Midbrain (tissue), 1 donor: ENCODE measurements around the gene NFIX.

Experiments used
- DNase-seq: peaks from one replicate; lab custom pipeline; 2025; lab: John Stamatoyannopoulos, UW

NFIX gene

GRCh38 chr19:13093407-13094105, 98.3 kb downstream of the NFIX start:
- DNase-seq: peak; percentile 84

- no peak for DNase-seq
These were observed 98.8 kb downstream of the NFIX start for GRCh38 chr19:13094106-13094504.

GRCh38 chr19:13094771-13095392, 99.6 kb downstream of the NFIX start:
- DNase-seq: no peak

- no peak for DNase-seq
These were observed 100.1 kb downstream of the NFIX start for GRCh38 chr19:13095393-13095784.

- no peak for DNase-seq
These were observed 101.0 kb downstream of the NFIX start for GRCh38 chr19:13095934-13096927.

- no peak for DNase-seq
These were observed 101.8 kb downstream of the NFIX start for GRCh38 chr19:13097033-13097462.

GRCh38 chr19:13097463-13098258, 102.4 kb downstream of the NFIX start:
- DNase-seq: no peak

GRCh38 chr19:13098277-13099072, 103.2 kb downstream of the NFIX start:
- no peak for DNase-seq

- no peak for DNase-seq
These were observed 104.1 kb downstream of the NFIX start for GRCh38 chr19:13099073-13099999.

GRCh38 chr19:13100031-13100588, 104.8 kb downstream of the NFIX start:
- no peak for DNase-seq

GRCh38 chr19:13100841-13101589, 105.7 kb downstream of the NFIX start:
- DNase-seq: no peak

- DNase-seq: no peak
These were observed 106.5 kb downstream of the NFIX start for GRCh38 chr19:13101590-13102415.

GRCh38 chr19:13102416-13102665, 107.1 kb downstream of the NFIX start:
- no peak for DNase-seq

GRCh38 chr19:13102666-13103580, 107.6 kb downstream of the NFIX start, which contains the start of gene LYL1:
TSS of gene LYL1 (minus strand) at chr19:13102858. CDS start at chr19:13101171, 1,687 bp downstream.
- DNase-seq: no peak

GRCh38 chr19:13103581-13104359, 108.5 kb downstream of the NFIX start:
- DNase-seq: no peak

- DNase-seq: peak; percentile 49
These were observed 109.1 kb downstream of the NFIX start for GRCh38 chr19:13104360-13104847.
